Activated CD4-positive, CD25-positive, alpha-beta regulatory T cell treated with anti-CD3 and anti-CD28 coated beads, Interleukin-2, amount 50 U/mL, for 24 hours (primary cell): ENCODE data around the gene TLE5.
"Not testable (repeated sequence)": the region's sequence is repeated elsewhere in the genome, so short reads cannot be mapped to it uniquely, and the experiment has no call there.

Experiments
- ATAC-seq, 2 donors: fragments of 150-1000 bp; cut with Tn5 transposase; one replicate each; pipeline ENCODE4 v1.10.0; 2021; ENCODE audit warnings: mild to moderate bottlenecking in 1 of 2, moderate library complexity in 1 of 2

TLE5 gene

DNA sequence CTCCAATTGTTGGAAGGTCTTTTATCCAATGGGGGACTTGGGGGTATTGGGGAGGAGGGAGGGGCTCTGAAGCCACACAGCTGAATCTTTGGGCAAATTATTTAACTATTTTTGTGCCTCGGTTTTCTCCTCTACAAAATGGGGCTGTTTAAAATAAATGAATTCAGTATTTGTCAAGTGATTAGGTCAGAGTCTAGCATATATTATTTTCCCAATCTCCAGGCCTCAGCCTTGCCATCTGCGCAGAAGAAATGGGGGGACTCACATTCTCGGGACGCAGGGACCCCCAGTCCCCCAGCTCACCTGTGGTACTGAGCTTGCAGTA is 1.5 kb downstream of the TLE5 start:
- ATAC-seq: no peak

GRCh38 chr19:3059653-3060052 is 2.6 kb downstream of the TLE5 start:
- no peak for ATAC-seq

GRCh38 chr19:3058821-3059314 is 3.4 kb downstream of the TLE5 start:
- ATAC-seq: no peak

DNA sequence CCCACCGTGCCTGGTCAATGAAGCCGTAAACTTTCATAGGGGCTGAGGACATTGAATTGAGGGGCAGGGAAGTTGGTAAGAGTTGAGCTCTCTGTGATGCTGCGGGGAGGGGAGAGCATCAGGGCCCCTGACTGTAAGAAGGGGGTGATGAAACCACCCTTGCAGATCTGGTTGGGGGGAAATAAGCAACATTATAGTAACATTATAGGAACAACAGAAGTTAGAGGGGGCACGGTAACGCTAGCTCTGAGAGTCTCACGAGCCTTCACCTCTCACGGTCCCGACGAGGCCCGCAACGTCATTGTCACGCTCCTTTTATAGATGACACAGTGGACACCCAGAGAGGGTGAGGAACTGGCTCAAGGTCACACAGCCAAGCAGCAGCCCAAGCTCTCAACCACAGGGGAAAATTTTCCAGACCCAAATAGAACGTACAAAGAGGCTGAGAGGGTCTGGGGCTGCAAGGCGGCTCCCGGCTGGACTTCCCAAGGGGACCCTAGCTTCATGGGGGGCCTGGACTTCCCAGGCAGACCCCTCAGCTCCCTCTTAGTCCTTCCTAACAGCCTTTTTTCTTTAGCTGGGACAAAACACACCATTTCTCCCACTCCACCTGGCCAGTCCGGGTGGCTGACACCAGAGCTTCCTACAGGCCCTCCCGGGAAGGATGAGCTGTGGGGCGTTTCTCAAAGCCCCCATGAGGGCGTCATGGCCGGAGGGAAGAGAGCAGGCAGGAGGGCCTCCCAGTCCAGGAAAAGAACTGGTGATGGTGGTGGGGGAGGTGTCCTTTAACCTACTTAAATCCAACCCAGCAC is 4.1 kb downstream of the TLE5 start:
- ATAC-seq: no peak

DNA sequence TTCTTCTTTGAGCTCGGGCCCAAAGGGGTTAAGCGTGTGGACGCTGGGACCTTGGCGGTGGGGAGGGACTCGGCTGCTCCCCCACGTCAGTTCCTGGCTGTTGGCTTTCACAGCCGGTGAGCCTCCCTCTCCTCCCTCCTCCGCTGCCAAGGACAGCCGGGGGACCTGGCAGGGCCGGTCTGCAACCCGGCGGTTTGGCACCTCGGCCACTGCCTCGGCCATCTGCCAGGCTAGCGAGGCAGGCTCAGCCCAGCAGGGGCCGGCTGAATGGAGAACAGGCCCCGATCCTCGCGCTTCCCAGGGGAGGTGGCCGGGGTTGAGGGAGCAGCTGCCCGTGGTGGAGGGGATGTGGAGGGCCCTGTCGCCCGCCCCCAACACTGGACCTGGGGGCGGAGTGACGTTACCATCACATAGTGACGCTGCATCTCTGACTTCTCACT is 5.0 kb downstream of the TLE5 start:
- ATAC-seq: no peak

DNA sequence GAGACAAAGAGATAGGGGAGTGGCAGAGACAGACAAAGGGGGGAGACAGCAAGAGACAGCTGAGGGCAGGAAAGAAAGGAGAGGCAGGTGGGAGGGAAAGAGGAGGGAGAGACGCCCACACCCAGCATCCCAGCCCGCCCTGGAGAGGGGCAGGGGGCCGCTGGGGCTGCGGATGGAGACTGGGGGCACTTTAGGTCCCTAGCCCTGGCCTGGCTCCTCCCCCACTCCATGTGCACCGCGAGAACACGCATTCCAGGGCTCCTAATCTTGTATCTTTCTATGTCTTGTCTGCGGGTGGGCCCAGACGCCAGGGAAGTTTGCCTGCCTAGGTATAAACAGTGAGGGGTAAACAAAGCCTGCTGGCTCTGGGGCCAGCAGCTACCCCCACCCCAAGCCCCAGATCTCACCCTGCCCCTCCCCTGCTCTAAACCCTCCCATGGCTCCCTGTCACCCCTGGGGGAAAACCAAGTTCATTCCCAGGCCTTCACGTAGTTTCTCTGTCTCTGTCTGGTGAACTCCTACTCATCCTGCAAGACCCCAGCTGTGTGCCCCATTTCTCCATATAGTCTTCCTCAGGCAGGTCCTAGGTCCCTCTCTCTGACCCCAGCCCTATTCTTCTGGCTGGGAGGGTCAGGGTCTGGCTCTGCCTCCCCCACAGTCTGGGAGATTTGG is 5.7 kb downstream of the TLE5 start:
- no peak for ATAC-seq

GRCh38 chr19:3055741-3056416 is 6.4 kb downstream of the TLE5 start:
- ATAC-seq: no peak

GRCh38 chr19:3054972-3055740 is 7.1 kb downstream of the TLE5 start:
- ATAC-seq: no peak

DNA sequence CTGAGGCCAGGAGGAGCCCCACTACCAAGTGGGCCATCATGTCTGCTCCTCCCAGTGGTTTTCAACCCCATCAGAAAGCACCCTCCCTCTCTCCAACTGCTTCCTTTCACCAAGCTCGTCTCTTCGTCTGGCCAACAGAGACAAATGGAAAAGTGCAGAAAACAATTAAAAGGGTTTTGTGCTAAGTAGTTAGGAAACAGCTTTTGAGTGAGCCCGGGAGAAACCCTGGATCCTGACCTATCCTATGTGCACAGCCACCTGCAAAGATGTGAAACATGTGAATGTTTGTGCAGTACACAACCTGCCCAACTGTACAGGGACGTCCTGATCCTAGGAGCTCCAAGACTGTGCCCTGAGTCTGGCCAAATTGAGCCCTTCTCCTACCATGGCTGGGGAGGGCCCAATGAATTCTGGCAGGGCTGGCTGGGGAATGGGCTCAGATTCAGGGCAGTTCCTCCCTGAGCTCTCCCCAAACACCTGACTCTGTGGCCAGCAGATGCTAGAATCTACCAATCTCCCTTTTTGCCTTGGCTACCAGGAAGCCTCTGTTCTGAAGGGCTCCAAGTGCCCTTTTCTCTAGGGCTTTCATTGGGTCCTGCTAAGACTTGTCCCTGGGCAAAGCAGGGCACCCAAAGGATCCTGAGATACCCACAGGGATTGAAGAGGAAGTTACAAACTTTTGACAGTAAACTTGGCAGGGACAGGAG is 7.9 kb downstream of the TLE5 start:
- ATAC-seq: no peak

DNA sequence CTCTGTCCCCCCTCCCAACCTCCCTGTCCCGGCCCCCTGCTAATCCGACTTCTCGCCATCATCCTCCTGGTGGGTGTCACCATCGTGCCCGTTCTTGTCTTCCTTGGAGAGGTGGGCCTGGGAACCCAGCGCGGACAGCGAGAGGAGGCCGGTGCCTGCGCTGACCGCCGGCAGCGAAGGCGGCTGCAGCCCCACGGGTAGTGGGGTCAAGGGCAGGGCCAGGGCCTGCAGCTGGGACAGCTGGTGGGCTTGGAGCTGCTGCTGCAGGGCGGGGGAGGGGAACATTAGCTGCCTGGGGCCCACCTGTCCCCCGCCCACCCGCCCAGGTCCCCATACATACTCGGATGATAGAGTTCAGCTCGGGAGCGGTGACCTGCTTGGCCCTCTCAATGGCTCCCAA is 8.5 kb downstream of the TLE5 start:
- no peak for ATAC-seq

GRCh38 chr19:3053218-3053621 is 9.1 kb downstream of the TLE5 start:
- ATAC-seq: peak in 1 of 2 donors; percentile 22

DNA sequence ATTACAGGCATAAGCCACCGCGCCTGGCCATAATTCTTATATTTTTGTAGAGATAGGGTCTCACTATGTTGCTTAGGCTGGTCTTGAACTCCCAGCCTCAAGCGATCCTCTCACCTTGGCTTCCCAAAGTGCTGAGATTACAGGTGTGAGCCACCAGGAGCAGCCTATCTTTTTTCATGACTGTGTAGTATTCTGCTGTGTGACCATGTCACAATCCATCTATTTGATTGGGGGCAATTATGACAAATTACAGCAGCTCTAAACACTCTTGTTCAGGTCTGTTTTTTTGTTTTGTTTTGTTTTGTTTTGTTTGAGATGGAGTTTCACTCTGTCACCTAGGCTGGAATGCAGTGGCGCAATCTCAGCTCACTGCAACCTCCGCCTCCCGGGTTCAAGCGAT is 12.3 kb downstream of the TLE5 start:
- not testable (repeated sequence) for ATAC-seq

GRCh38 chr19:3049089-3049488 is 13.2 kb downstream of the TLE5 start:
- ATAC-seq: no peak

DNA sequence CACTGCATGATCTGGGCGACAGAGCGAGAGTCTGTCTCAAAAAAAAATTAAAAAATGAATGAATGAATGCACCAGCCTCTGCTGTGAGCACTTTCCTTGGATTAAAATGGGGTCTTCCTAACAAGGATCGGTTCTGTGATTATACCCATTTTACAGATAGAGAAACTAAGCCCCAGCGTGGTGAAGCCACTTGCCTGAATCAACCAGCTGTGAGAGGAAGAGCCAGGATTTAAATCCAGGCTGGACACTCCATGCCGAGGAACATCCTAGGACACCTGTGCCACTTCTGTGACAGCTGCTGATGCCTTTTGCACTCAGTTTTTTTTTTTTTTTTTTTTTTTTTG is 14.1 kb downstream of the TLE5 start:
- ATAC-seq: no peak

DNA sequence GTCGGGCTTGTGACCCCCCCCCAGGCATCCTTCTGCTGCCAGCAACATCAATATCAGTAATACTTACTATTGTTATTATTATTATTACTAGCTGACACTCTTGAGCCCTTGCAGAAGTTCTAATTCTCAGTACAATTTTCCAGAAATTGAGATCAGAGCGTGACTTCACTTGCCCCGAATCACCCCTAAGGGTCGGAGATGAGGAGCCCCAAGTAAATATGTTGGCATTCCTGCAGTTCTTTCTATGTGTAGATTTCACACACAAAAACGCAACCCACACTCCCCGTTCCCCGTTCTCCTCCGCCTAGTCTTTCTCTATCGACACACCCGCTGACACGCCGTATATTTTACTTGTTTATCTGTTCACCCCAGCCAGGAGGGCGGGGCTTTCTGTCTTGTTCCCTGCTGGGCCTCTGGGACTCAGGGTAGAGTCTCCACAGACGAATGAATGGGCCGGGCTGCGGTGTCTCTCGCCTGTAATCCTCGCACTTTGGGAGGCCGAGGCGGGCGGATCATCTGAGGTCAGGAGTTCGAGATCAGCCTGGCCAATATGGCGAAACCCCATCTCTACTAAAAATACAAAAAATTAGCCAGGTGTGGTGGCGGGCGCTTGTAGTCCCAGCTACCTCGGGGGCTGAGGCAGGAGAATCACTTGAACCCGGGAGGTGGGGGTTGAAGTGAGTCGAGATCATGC is 14.7 kb downstream of the TLE5 start:
- peak; percentile 78 to 90 for ATAC-seq

DNA sequence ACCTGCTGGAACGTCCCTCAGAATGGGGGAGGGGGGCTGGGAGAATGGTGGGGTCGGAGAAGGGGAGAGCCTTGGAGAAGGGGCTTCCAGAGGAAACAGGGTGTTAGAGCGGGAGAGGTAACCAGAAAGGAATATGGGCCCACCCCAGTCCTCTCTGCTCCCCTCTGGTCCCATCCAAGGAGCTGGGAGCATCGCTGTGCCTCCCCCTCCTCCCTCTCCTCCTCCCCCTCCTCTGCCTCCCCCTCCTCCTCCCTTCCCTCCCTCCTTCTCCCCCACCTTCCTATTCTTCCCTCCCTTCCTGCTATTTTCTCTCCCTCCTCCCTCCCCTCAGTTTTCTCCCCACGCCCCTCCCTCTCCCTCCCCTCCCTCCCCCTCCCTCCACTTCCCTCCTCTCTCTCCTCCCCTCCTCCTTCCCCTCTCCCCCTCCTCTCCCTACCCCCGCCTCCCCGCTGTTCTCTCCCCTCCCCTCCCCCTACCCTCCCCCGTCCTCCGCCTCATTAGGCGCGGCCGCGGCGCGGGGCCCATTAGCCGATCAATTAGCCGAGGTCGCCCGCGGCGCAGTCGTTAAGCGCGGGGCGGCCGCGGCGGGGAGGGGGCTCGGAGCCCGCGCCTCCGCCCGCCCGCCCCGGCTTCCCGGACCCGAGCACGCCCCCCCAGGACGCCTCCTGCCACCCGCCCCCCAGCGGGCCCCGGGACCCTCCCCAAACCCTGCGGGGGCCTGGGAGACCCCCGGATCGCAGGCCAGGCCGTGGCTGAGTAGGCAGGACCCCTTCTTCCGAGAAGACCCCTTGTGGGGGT is 15.4 kb downstream of the TLE5 start:
- no peak for ATAC-seq

- no peak for ATAC-seq
These were observed 16.2 kb downstream of the TLE5 start for GRCh38 chr19:3045885-3046697.

- no peak for ATAC-seq
These were observed 17.1 kb downstream of the TLE5 start for GRCh38 chr19:3045191-3045590.

GRCh38 chr19:3042621-3043267 is 19.6 kb downstream of the TLE5 start:
- no peak for ATAC-seq
